Measurements from ENCODE around the gene CYTH3.
"Not testable (repeated sequence)": the region's sequence is repeated elsewhere in the genome, so short reads cannot be mapped to it uniquely, and the experiment has no call there.

Gene CYTH3

GRCh38 chr7:6164491-6164890 is 107.9 kb downstream of the CYTH3 start:
- no peak for DNase-seq

GRCh38 chr7:6164010-6164409 is 108.4 kb downstream of the CYTH3 start:
- no peak for DNase-seq

DNA sequence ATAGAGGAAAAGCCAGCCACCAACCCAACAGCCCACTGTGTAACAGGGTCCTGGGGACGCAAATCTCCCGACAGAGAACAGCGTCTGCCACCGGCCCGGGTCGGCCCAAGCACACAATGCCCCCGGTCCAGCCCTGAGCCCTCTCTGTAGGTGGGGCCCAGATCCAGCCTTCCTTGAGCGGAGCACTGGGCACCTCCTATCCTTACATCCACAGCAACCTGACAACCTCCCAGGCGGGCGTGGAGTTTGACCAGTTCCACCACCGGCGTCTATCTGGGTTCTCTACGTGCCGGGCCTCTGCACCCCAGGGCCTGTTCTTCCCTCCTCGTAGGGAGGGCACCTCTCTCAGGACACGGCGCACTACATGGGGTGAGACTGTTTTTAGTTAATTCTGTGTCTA is 109.0 kb downstream of the CYTH3 start:
- DNase-seq: no peak

- no peak for DNase-seq
These were observed 109.6 kb downstream of the CYTH3 start for GRCh38 chr7:6162650-6163366.

DNA sequence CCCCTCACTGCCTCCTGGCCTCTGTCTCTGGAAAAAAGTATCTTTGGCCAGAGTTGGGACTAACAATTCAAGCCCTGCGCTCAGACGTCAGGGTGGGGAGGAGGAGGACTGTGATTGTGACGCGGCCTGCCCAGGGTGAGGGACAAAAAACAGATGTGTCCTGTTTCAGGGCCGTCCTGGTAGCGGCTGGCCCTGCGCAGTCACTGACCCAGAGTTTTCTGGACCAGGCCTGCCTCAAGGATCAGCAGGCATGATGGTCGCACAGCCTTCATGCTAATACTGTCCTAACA is 110.1 kb downstream of the CYTH3 start:
- DNase-seq: no peak

DNA sequence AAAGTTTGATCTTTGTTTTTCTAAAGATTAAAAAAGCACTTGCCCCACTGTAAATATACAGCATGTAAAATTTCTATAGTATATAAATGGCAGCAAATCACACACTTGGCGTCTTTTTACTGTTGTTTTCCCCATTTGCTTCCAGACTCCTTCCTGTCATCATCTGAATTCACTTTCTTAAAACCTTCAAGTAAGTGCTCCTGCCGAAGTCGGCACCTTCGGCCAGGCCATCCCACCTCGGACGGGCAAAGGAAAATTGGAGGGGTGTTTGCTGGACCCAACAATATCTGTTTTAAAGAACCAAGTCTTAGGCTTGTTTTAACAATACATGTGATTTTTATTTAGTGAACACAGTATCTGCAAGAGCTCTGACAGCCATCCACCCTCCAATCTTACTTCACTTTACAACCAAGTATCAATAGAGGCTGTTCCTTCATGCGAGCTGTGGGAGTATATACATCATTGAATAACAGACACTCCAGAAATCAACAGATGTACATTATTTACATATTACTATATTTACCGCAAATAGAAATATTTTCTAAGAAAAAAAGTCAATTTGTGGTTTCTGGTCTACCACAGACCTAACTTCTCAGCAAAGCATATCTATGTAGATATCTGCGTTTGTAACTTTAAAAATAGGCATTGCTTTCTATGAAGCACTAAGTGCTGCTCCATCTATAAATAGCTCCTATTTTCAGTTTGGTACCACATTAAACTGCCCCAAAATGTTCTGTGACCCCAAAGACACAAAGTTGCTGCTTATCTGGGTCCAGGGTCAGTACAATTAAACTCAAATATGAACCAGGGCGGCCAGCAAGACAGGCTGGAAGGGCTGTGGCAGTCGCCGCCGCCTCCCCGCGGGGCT is 110.7 kb downstream of the CYTH3 start:
- DNase-seq: no peak

DNA sequence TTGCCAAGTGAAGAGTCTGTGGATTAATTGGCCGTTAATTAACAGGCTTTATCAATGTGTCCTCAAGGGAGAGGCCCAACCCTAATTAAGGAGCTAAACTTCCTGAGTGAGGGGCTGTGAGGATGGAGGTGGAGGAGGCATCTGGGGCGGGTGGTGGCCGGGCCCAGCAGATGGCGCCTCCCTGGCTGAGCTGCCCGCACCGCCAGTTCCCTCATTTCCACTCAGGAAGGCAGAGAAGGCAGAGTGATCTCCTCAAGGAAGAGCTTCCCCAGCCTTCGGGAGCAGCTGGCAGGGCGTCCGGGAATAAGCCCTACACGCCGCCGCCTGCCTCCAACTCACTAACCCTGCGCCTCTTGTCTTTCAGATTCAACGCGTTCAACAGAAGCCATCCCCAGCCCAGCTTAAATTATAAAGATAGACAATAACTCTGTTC is 112.2 kb downstream of the CYTH3 start:
- DNase-seq: no peak

DNA sequence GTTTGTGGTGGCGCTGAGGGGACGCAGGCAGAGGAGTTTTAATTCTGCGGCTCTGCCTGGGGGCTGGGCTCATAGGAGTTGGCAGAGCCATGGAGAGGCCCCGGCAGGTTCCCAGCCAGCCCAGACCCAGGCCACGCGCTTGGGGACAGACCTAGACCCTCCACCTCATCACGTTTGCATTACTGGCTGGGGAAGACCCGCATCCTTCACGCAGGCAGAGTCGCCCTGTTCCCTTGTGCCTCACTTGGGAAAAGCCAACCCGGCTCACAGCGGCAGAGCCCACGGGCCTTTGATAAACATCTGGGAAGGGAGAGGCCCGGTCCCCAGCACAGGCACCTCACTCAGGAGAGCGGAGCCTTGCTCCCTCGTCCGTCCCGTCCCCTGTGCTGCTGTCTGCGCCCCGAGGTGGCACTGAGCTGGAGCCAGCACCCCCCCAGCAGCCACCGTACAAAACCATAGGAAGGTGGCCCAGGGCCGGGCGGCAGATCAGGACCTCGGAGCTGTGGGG is 112.8 kb downstream of the CYTH3 start:
- DNase-seq: no peak

DNA sequence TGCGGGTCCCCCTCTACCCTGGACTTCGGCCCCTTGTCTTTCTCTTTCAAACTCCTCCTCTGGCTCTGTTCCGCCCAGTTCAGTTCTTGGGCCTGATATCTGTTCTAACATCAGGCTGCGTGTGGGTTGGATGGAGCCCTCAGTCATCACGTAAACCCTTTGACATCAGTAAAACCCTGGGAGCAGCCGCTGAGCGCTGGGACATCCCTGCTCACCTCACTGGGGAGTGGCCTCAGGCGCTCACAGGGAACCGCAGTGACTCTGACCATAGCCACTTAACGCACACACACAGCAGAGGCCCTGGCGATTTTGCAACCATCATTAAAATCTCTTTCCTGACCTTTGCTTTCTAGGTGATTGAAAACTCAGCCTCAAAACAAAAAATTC is 113.3 kb downstream of the CYTH3 start:
- no peak for DNase-seq

GRCh38 chr7:6158424-6159096 is 113.9 kb downstream of the CYTH3 start:
- DNase-seq: no peak

- no peak for DNase-seq
These were observed 114.6 kb downstream of the CYTH3 start for GRCh38 chr7:6157685-6158423.

- no peak for DNase-seq
These were observed 115.7 kb downstream of the CYTH3 start for GRCh38 chr7:6156734-6157133.

DNA sequence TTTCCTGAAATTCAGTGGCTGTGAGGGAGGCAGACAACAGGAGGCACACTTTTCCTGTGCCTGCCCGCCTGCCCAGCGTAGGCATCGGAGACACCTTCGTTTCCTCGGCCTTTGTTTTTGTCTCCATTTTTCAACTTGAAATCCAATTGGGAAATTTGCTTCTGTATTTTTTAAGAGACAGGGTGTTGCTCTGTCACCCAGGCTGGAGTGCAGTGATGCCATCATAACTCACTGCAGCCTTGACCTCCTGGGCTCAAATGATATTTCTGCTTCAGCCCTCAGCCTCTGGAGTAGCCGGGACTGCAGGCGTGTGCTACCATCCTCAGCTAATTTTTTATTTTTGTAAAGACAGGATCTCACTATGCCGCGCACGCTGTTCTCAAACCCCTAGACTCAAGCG is 116.8 kb downstream of the CYTH3 start:
- DNase-seq: no peak

- no peak for DNase-seq
These were observed 117.7 kb downstream of the CYTH3 start for GRCh38 chr7:6154542-6155404.

GRCh38 chr7:6153646-6154541 is 118.5 kb downstream of the CYTH3 start:
- DNase-seq: no peak

DNA sequence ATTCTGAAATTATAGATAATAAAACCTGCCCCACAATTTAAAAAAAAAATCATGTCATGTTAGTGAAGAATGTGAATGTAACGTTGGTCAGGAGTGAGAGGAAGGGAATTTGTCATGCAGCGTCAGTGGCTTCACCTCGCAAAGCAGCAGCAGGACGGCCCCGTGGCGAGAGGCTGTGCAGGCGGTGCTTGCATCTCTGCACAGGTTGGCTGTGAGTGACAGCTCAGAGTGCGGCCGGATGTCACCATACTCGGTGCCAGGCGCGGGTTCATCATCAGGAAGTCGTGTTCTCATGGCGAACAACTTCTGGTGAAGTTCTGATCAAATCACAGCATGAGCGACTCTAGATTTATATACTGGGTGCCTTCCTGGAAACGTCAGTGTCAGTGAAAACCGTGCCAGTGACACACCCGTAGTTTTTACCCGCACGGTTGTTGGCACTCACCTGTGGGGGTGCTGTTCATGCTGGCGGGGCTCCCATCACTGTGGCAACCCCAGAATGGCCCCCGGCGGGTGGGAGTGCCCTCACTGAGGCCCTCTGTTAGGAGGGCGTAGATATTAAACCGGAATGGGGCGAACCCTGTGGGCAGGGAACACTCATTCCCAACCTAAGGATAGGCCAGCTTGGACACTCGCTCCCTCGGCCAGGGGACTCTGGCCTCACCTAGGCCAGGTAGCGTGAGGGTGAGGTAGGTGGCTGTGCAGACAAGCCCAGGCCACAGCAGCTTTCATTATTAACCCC is 120.3 kb downstream of the CYTH3 start:
- no peak for DNase-seq

DNA sequence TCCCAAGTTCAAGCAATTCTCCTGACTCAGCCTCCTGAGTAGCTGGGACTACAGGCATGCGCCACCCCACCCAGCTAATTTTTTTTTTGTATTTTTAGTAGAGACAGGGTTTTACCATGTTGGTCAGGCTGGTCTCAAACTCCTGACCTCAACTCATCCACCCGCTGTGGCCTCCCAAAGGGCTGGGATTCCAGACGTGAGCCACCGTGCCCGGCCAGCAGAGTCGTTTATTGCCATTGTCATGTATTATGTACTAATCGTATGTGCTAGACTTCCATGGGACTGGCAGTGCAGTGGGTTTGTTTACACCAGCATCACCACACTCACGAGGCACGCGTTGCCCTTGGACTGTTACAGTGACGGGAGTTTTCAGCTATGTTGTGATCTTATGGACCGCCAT is 120.9 kb downstream of the CYTH3 start:
- DNase-seq: not testable (repeated sequence)

GRCh38 chr7:6149996-6150395 is 122.4 kb downstream of the CYTH3 start:
- DNase-seq: no peak

DNA sequence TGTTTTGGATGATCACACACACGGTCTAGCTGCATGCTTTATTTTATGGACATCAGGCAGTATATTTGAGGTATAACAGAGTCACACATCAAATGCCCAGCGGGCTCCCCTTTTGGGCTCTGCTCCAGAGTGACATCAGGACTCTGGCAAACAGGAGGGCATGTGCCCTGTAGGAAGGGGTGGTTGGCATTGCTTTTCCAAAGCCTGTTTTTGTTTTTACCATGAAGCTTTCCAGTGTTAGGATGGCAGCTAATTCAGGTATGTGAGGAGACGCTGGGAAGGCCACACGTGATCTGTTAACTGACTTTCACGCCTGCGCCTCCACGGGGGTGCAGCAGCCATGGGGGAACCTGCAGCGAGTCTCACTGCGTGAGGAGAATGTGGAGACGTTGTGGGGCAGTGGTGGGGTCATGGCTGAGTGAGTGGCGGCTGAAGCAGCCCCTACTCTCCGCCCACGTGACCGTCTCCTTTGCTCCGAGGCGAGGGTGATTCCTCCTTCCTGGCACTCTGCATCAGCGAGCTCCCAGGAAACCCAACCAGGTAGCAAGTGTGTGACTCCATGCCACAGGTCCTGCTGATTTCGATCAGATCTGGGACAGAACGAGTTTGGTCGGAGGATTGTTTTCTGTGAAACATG is 123.6 kb downstream of the CYTH3 start:
- no peak for DNase-seq

- DNase-seq: no peak
These were observed 124.8 kb downstream of the CYTH3 start for GRCh38 chr7:6147627-6148026.
